Muscle layer of colon (tissue), 2 donors: Measurements from ENCODE around the gene TCEAL4.

ENCODE experiments used
- H3K27ac ChIP-seq: one replicate; pipeline ENCODE4 v1.7.0; 2013; ENCODE audit warnings: low read depth, mild to moderate bottlenecking, low read length, moderate library complexity
- H3K27me3 ChIP-seq, 2 donors: one replicate each; pipeline ENCODE4 v1.7.0; 2013; ENCODE audit warnings: low read length in 2 of 2, mild to moderate bottlenecking in 2 of 2; ENCODE audit not compliant: insufficient read depth in 2 of 2, control insufficient read depth in 1 of 2
- H3K36me3 ChIP-seq: one replicate; pipeline ENCODE4 v1.7.0; 2013; ENCODE audit warnings: mild to moderate bottlenecking, low read length; ENCODE audit not compliant: insufficient read depth
- H3K4me1 ChIP-seq: one replicate; pipeline ENCODE4 v1.7.0; 2013; ENCODE audit warnings: mild to moderate bottlenecking, low read length; ENCODE audit not compliant: insufficient read depth
- H3K4me3 ChIP-seq, 2 donors: one replicate each; pipeline ENCODE4 v1.7.0; 2013; ENCODE audit warnings: low read length in 2 of 2, low read depth in 1 of 2, mild to moderate bottlenecking in 1 of 2, moderate library complexity in 1 of 2
- H3K9ac ChIP-seq: one replicate; pipeline ENCODE4 v1.7.0; 2013; ENCODE audit warnings: low read length
- H3K9me3 ChIP-seq: one replicate; pipeline ENCODE4 v1.7.0; 2013; ENCODE audit warnings: mild to moderate bottlenecking, low read length
- donor health status: abdominal sarcoma.
- donor health status: Adenocarcinoma of cecum.

The TCEAL4 gene

DNA sequence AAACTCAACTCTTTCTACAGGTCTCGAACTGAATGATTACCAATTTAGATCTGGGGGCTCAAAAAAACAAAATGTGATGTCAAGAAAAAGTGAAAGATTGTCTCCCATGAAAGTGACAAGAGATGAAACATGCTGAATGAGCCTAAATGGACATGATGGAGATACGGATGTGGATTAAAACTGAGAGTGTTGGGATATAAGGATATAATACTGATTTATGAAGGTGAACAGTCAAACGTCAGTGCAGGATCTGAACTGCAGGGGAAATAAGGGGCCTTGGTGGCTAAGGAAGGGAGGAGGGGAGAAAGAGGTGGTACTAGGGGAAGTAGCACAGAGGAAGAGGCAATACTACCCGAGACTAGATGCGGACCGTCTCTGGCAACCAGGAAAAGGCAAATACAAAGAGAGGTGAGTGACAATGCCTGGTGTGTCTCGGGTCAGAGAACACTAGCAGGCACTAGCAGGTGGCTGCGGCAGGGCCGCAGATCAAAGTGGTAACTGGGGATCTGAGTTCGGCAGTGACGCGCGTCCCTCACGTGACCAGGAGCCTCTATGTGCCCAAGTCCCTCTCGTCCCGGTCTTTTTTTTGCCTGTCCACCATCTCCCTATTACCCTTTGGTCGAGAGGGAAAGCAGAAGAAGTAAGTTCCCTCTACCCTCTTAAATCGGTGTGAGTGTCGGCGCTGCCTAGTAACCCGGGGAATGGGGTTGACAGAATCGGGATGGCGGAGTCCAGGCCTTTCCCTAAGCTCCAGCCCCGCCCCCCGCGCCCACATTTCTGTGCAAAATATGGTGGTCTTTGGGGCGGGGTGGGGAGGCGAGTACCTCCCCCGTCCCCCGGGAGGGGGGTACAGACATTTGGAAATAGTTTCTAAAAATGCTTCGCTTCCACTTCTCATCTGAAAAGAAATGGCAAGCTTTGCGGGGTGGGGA is 43.3 kb downstream of the TCEAL4 start, which contains the start of gene TCEAL1:
TCEAL1 (plus strand) TSS at position 590 of the 932 bp plus-strand sequence. CDS start 942 bp downstream, outside the sequence.
- Histone ChIP-seq H3K36me3 (no peaks in the 10 kb centered on the region), H3K27ac (peak within 1 kb of the TSS; percentile 85), H3K4me3 (peak within 1 kb of the TSS; percentile 43 to 62), H3K27me3 (no peaks in the 10 kb centered on the region), H3K9ac (peak within 1 kb of the TSS; percentile 90), H3K9me3 (no peaks in the 10 kb centered on the region), H3K4me1 (peaks cover 4% of the 10 kb centered on the region)

DNA sequence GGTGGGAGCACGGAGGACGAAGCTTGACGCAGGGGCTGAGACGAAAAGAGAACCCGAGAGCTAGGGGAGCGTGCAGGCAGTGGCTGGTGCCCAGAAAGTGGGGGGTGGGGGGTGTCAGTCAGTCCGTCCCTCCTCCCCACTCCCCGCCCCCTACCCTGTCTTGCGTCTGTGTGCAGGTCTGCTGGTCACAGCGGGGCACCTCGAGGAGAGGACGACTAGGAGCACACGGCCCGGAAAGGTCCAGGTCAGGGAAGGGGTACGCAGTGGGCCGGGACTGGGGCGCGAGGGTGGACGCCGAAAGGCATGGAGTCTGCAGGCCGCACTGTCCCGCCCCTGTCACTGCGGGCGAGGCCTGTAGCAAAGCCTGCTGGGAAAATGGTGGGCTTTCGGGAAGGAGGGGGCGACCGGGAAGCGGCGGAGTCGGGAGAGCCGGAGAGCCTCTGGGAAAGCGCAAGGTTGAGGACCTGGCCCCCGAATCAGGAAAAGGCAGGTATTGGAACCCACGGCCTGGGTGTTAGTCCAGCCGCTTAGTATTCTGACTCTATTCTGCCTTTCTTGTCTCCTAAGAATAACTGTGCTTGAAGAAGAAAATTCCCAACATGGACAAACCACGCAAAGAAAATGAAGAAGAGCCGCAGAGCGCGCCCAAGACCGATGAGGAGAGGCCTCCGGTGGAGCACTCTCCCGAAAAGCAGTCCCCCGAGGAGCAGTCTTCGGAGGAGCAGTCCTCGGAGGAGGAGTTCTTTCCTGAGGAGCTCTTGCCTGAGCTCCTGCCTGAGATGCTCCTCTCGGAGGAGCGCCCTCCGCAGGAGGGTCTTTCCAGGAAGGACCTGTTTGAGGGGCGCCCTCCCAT is 44.2 kb downstream of the TCEAL4 start:
- no peaks in the 10 kb centered on the region for H3K27me3 ChIP-seq
- peak overlapping the region; percentile 90 for H3K9ac ChIP-seq
- H3K4me3 ChIP-seq, result peak overlapping the region; percentile 43 to 62
- H3K27ac ChIP-seq, result peak overlapping the region; percentile 85
- H3K36me3 ChIP-seq, result no peaks in the 10 kb centered on the region
- no peaks in the 10 kb centered on the region for H3K9me3 ChIP-seq
- peaks cover 4% of the 10 kb centered on the region for H3K4me1 ChIP-seq

DNA sequence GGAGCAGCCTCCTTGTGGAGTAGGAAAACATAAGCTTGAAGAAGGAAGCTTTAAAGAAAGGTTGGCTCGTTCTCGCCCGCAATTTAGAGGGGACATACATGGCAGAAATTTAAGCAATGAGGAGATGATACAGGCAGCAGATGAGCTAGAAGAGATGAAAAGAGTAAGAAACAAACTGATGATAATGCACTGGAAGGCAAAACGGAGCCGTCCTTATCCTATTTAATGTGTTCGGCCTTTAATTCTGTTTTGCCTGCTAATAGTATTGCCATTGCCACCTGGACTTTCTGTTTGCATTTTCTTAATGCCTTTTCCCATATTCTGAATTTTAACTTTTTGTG is 44.8 kb downstream of the TCEAL4 start:
- Histone ChIP-seq H3K9ac (peak overlapping the region; percentile 90), H3K4me3 (peak overlapping the region in 1 of 2 donors; percentile 62), H3K27ac (peak overlapping the region; percentile 85), H3K4me1 (peaks cover 4% of the 10 kb centered on the region), H3K27me3 (no peaks in the 10 kb centered on the region), H3K36me3 (no peaks in the 10 kb centered on the region), H3K9me3 (no peaks in the 10 kb centered on the region)

DNA sequence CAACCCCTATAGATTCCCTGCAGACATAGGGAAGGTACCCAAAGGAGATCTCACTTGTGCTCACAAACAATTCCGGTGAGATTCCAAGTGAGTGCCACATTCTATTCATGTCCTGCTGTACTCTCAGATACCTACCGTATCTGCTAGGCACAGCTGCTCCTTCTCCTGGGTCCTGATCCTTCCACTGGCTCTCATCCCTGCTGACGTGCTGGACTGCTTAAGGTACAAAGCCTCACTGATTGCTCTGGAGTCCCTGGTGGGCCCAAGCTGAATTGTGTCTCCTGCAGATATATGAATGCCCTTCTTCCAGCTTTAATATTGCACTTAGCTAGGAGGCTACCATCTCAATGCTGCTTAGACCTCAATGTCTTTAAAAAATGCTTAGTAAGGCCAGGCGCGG is 45.8 kb downstream of the TCEAL4 start:
- H3K27ac ChIP-seq, result no peak overlapping the region
- H3K4me3 ChIP-seq, result no peak overlapping the region
- H3K9me3 ChIP-seq, result no peaks in the 10 kb centered on the region
- no peaks in the 10 kb centered on the region for H3K27me3 ChIP-seq
- H3K9ac ChIP-seq, result no peak overlapping the region
- H3K36me3 ChIP-seq, result no peaks in the 10 kb centered on the region
- peaks cover 4% of the 10 kb centered on the region for H3K4me1 ChIP-seq

DNA sequence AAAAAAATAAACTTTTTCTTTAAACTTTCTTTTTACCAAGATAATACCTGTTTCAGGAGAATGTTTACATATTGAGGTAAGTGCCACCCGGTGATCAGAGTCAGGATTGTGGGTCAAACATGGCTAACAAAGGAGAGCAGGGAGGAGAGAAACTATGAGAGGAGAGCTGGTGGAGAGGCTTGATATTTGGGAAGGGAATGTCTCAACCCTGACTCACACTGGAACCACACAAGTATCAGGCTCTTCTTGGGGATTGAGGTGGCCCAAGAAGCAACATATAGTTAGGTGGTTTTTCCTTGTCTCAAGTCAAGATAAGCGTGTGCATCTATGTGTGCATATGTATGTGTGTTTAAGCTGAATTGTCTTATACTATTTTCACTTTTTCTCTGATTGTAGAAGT is 50.1 kb downstream of the TCEAL4 start:
- H3K4me3 ChIP-seq, result no peak overlapping the region
- no peaks in the 10 kb centered on the region for H3K9me3 ChIP-seq
- H3K27ac ChIP-seq, result no peak overlapping the region
- no peaks in the 10 kb centered on the region for H3K27me3 ChIP-seq
- no peaks in the 10 kb centered on the region for H3K36me3 ChIP-seq
- H3K4me1 ChIP-seq, result no peaks in the 10 kb centered on the region
- no peak overlapping the region for H3K9ac ChIP-seq
